H1 (cell line): ENCODE results near the gene ME3. TPM values are rescaled to one million over a fixed set of nuclear protein-coding genes. Genes with fewer than 3 reads are reported as not detected.

Experiments
- CTCF ChIA-PET: fragments of 300-600 bp; sonication (Branson Sonifier 250); formaldehyde crosslinking; loops from one replicate; lab custom pipeline; 2021; ENCODE audit not compliant: partially characterized antibody; lab: Charles Lee
- POLR2A ChIA-PET: fragments of 300-600 bp; sonication (Branson Sonifier 250); formaldehyde crosslinking; loops from one replicate; lab custom pipeline; 2021; ENCODE audit warnings: inconsistent platforms; ENCODE audit not compliant: partially characterized antibody; lab: Charles Lee
- DNase-seq, 2 experiments: peaks; one replicate each; pipeline versions ENCODE4 v3.0.0 to v3.0.0-alpha.2; 2010 to 2022; ENCODE audit warnings: low spot score in 2 of 2, low read depth in 1 of 2, mixed read lengths in 1 of 2
- FAIRE-seq: peaks from 2 replicates; lab custom pipeline; 2011; peaks lifted over from hg19 to GRCh38; lab: Jason Lieb, UNC
- H2AFZ ChIP-seq: 2 replicates; pipeline ENCODE4 v1.8.1; 2012; ENCODE audit warnings: low read length, inconsistent platforms
- H2AK5ac ChIP-seq: 2 replicates; pipeline ENCODE4 v1.6.1; 2013; ENCODE audit warnings: low read depth, low read length
- H2BK120ac ChIP-seq: replicated peaks from 2 replicates; pipeline ENCODE3; 2013; ENCODE audit warnings: low read depth, low read length, inconsistent platforms
- H2BK12ac ChIP-seq: 2 replicates; pipeline ENCODE4 v1.6.1; 2013; ENCODE audit warnings: low read depth, low read length
- H2BK15ac ChIP-seq: 2 replicates; pipeline ENCODE4 v1.6.1; 2013; ENCODE audit warnings: low read length
- H2BK20ac ChIP-seq: 2 replicates; pipeline ENCODE4 v1.6.1; 2013; ENCODE audit warnings: low read length
- H2BK5ac ChIP-seq: 2 replicates; pipeline ENCODE4 v1.6.1; 2013; ENCODE audit warnings: low read depth, low read length
- H3K14ac ChIP-seq: 2 replicates; pipeline ENCODE4 v1.6.1; 2013; ENCODE audit warnings: inconsistent platforms; ENCODE audit not compliant: insufficient read length
- H3K18ac ChIP-seq: 2 replicates; pipeline ENCODE4 v1.6.1; 2013; ENCODE audit warnings: low read length; ENCODE audit errors: extremely low read depth
- H3K23ac ChIP-seq: 2 replicates; pipeline ENCODE4 v1.6.1; 2013; ENCODE audit warnings: inconsistent platforms; ENCODE audit not compliant: insufficient read length
- H3K23me2 ChIP-seq: 2 replicates; pipeline ENCODE4 v1.6.1; 2013; ENCODE audit warnings: low read depth, low read length
- H3K27ac ChIP-seq: 2 replicates; pipeline ENCODE4 v1.6.1; 2011; ENCODE audit warnings: low read depth, low read length, inconsistent platforms
- H3K27me3 ChIP-seq, 4 experiments: replicated peaks in 1 of 4; 1 replicate in 1 of 4; 2 replicates in 3 of 4; pipeline versions ENCODE4 v1.6.1 to v1.8.1; 2011 to 2013; ENCODE audit warnings: low read length in 3 of 4, mild to moderate bottlenecking in 3 of 4, inconsistent platforms in 2 of 4, mixed read lengths in 2 of 4, moderate library complexity in 1 of 4; ENCODE audit not compliant: control insufficient read depth in 3 of 4, insufficient read depth in 3 of 4; ENCODE audit errors: extremely low read depth in 1 of 4
- H3K36me3 ChIP-seq, 4 experiments: 2 replicates each; pipeline versions ENCODE4 v1.6.1 to v1.8.1; 2011 to 2013; ENCODE audit warnings: mild to moderate bottlenecking in 4 of 4, low read length in 3 of 4, moderate library complexity in 2 of 4, control low read depth in 1 of 4, inconsistent platforms in 1 of 4; ENCODE audit not compliant: insufficient read depth in 4 of 4, control insufficient read depth in 2 of 4
- H3K4ac ChIP-seq: replicated peaks from 2 replicates; pipeline ENCODE3; 2013; ENCODE audit warnings: low read length, low read depth, mixed read lengths, inconsistent platforms; ENCODE audit not compliant: insufficient read length
- H3K4me1 ChIP-seq, 4 experiments: replicated peaks in 1 of 4; 1 replicate in 1 of 4; 2 replicates in 3 of 4; pipeline versions ENCODE4 v1.6.1 to v1.8.1; 2011 to 2013; ENCODE audit warnings: low read length in 3 of 4, inconsistent platforms in 2 of 4, mixed read lengths in 1 of 4; ENCODE audit not compliant: insufficient read depth in 4 of 4, control insufficient read depth in 3 of 4
- H3K4me2 ChIP-seq, 2 experiments: 2 replicates each; pipeline versions ENCODE4 v1.6.1 to v1.8.1; 2011 to 2013; ENCODE audit warnings: low read depth in 2 of 2, low read length in 2 of 2, control low read depth in 1 of 2, inconsistent platforms in 1 of 2, mild to moderate bottlenecking in 1 of 2; ENCODE audit not compliant: insufficient read depth in 1 of 2
- H3K4me3 ChIP-seq, 4 experiments: fragments of 200-600, 300-600 bp in 1 of 4; sonication (generic), shearing (Covaris generic), sonication (Bioruptor Twin) in 1 of 4; 2 replicates each; pipeline versions ENCODE4 v1.5.1 to v1.8.1; 2011 to 2016; ENCODE audit warnings: low read length in 4 of 4, low read depth in 3 of 4, control low read depth in 2 of 4, inconsistent platforms in 2 of 4, mild to moderate bottlenecking in 2 of 4, mixed read lengths in 1 of 4, moderate library complexity in 1 of 4; ENCODE audit not compliant: insufficient read depth in 2 of 4; ENCODE audit errors: extremely low read depth in 1 of 4
- H3K56ac ChIP-seq: replicated peaks from 2 replicates; pipeline ENCODE3; 2013; ENCODE audit warnings: low read depth, mild to moderate bottlenecking, mixed read lengths, low read length, inconsistent platforms; ENCODE audit not compliant: insufficient read length
- H3K79me1 ChIP-seq: 2 replicates; pipeline ENCODE4 v1.6.1; 2013; ENCODE audit warnings: low read depth, low read length, control low read depth
- H3K79me2 ChIP-seq, 2 experiments: 2 replicates each; pipeline versions ENCODE4 v1.6.1 to v1.8.1; 2012 to 2013; ENCODE audit warnings: low read length in 2 of 2, mild to moderate bottlenecking in 2 of 2, inconsistent platforms in 1 of 2; ENCODE audit not compliant: insufficient read depth in 2 of 2, control insufficient read depth in 1 of 2
- H3K9ac ChIP-seq, 4 experiments: replicated peaks in 1 of 4; 1 replicate in 1 of 4; 2 replicates in 3 of 4; pipeline versions ENCODE4 v1.6.1 to v1.8.1; 2011 to 2013; ENCODE audit warnings: low read depth in 3 of 4, low read length in 3 of 4, control low read depth in 2 of 4, mild to moderate bottlenecking in 2 of 4, moderate library complexity in 2 of 4, inconsistent platforms in 1 of 4; ENCODE audit errors: extremely low read depth in 1 of 4
- H3K9me3 ChIP-seq, 2 experiments: 2 replicates each; pipeline versions ENCODE4 v1.6.1 to v1.8.1; 2012 to 2013; ENCODE audit warnings: mild to moderate bottlenecking in 2 of 2, moderate library complexity in 2 of 2, control low read depth in 1 of 2, inconsistent platforms in 1 of 2, low read depth in 1 of 2, low read length in 1 of 2, mixed read lengths in 1 of 2; ENCODE audit not compliant: insufficient read depth in 2 of 2
- H4K20me1 ChIP-seq, 2 experiments: replicated peaks in 1 of 2; 2 replicates each; pipeline versions ENCODE3 to v1.8.1; 2011 to 2013; ENCODE audit warnings: inconsistent platforms in 2 of 2, low read length in 2 of 2, mild to moderate bottlenecking in 1 of 2; ENCODE audit not compliant: insufficient read depth in 2 of 2, control insufficient read depth in 1 of 2
- H4K5ac ChIP-seq: 2 replicates; pipeline ENCODE4 v1.6.1; 2013; ENCODE audit warnings: low read length, low read depth, mixed read lengths, inconsistent platforms; ENCODE audit not compliant: insufficient read length
- H4K8ac ChIP-seq: 2 replicates; pipeline ENCODE4 v1.8.0; 2013; ENCODE audit warnings: mild to moderate bottlenecking, moderate library complexity, low read length, inconsistent platforms; ENCODE audit not compliant: insufficient read depth; ENCODE audit errors: extremely low read depth
- H4K91ac ChIP-seq: replicated peaks from 2 replicates; pipeline ENCODE3; 2013; ENCODE audit warnings: low read length, mixed read lengths, inconsistent platforms; ENCODE audit not compliant: insufficient read length
- BACH1 ChIP-seq: IDR thresholded peaks from 2 replicates; pipeline ENCODE4 v1.6.1; 2012; ENCODE audit warnings: low read length, improper control_type of control experiment
- CEBPB ChIP-seq: IDR thresholded peaks from 2 replicates; pipeline ENCODE4 v1.6.1; 2012; ENCODE audit warnings: low read depth, low read length
- CHD1 ChIP-seq: IDR thresholded peaks from 2 replicates; pipeline ENCODE4 v1.6.1; 2012; ENCODE audit warnings: low read depth, low read length, improper control_type of control experiment
- CHD2 ChIP-seq: IDR thresholded peaks from 2 replicates; pipeline ENCODE4 v1.6.1; 2012; ENCODE audit warnings: low read length, improper control_type of control experiment
- EGR1 ChIP-seq: IDR thresholded peaks from 2 replicates; pipeline ENCODE4 v1.6.1; 2011; ENCODE audit warnings: low read depth, low read length, borderline replicate concordance
- FOSL1 ChIP-seq: IDR thresholded peaks from 2 replicates; pipeline ENCODE4 v1.6.1; 2011; ENCODE audit warnings: mild to moderate bottlenecking, low read depth, low read length, moderate library complexity; ENCODE audit not compliant: insufficient read depth
- HDAC2 ChIP-seq, 2 experiments: fragments of 300-600 bp in 1 of 2; sonication (generic) in 1 of 2; IDR thresholded peaks; 2 replicates each; pipeline ENCODE4 v1.6.1; 2011 to 2012; ENCODE audit warnings: low read depth in 2 of 2, low read length in 2 of 2, mild to moderate bottlenecking in 2 of 2, moderate library complexity in 2 of 2, borderline replicate concordance in 1 of 2, inconsistent platforms in 1 of 2
- KDM1A ChIP-seq: fragments of 200-600, 300-600 bp; sonication (generic); IDR thresholded peaks from 2 replicates; pipeline ENCODE4 v1.7.1; 2016; ENCODE audit warnings: mild to moderate bottlenecking, low read length, borderline replicate concordance
- NRF1 ChIP-seq: IDR thresholded peaks from 2 replicates; pipeline ENCODE4 v1.6.1; 2011; ENCODE audit warnings: mild to moderate bottlenecking, low read depth, low read length, improper control_type of control experiment
- PHF8 ChIP-seq: fragments of 200-600 bp; sonication (generic); conservative IDR thresholded peaks from 2 replicates; pipeline ENCODE4 v1.7.1; 2012; ENCODE audit warnings: low read depth, mild to moderate bottlenecking, inconsistent platforms, low read length, moderate library complexity
- POLR2AphosphoS5 ChIP-seq: IDR thresholded peaks from 2 replicates; pipeline ENCODE4 v1.6.1; 2011; ENCODE audit warnings: low read depth, low read length
- RBBP5 ChIP-seq: IDR thresholded peaks from 2 replicates; pipeline ENCODE4 v1.7.1; 2012; ENCODE audit warnings: low read depth, mild to moderate bottlenecking, inconsistent platforms, low read length, moderate library complexity, borderline replicate concordance
- RNF2 ChIP-seq: fragments of 200-900, 300-1000 bp; sonication (generic); IDR thresholded peaks from 2 replicates; pipeline ENCODE4 v1.7.1; 2016; ENCODE audit warnings: borderline replicate concordance, low read depth, mild to moderate bottlenecking, antibody characterized with exemption, low read length; ENCODE audit not compliant: poor library complexity, severe bottlenecking; ENCODE audit errors: missing control alignments
- SUZ12 ChIP-seq: fragments of 200-600 bp; sonication (generic); IDR thresholded peaks from 2 replicates; pipeline ENCODE4 v1.6.1; 2012; ENCODE audit warnings: mild to moderate bottlenecking, inconsistent platforms, low read length, moderate library complexity, mixed read lengths
- USF2 ChIP-seq: IDR thresholded peaks from 2 replicates; pipeline ENCODE4 v1.6.1; 2011; ENCODE audit warnings: low read length, improper control_type of control experiment
- polyA plus RNA-seq, 7 experiments: library from polyadenylated mRNA; depleted of rRNA in 3 of 7; stranded (reverse) in 5 of 7; unstranded in 2 of 7; fragments of >200 nt in 5 of 7; fragments of 200-250 nt in 2 of 7; gene quantifications; 1 replicate in 5 of 7; 2 replicates in 1 of 7; 4 replicates in 1 of 7; pipeline versions ENCODE4 v1.2.1 to v1.2.3, GENCODE V29; 2011 to 2013; ENCODE audit warnings: missing spikeins in 2 of 7, mixed read lengths in 2 of 7
- total RNA-seq: library from RNA; stranded (reverse); fragmentation: NEBNext Ultra II Directional; extraction: Animal tissue kit (Norgen Biotek cat#: 25700); gene quantifications from 2 replicates; pipeline ENCODE4 v1.2.1, GENCODE V29; 2021

The ME3 gene
- total and polyA plus RNA-seq, 2 of the 8 experiments (the other 6 are each of a cell fraction or from before 2014, with no cell fraction given) = 1.5 to 2.8 TPM

DNA sequence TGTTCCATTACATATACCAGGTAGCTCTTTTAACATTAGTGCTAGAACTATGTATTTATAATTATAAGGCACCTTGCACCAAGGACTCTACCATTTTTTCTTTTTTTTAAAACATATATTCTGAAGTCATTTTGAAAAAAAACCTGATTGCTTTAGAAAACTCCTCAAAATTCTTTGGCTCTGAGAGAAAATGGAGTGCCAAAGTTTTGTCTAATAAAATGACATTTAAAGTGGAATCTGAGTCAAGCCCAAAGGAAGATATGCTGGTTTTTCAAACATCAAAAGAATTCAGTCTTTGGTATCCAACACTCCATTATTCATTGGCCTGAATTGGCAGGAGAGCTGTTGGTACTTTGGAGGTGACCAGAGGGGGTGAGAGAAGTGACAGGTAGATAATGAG, 116.5 kb downstream of the ME3 start:
- Histone ChIP-seq H3K4me1 (no peaks in the 10 kb centered on the region), H3K23ac (no peak overlapping the region), H2AK5ac (no peak overlapping the region), H3K56ac (no peak overlapping the region), H2BK20ac (no peak overlapping the region), H3K14ac (no peak overlapping the region), H3K18ac (no peak overlapping the region), H3K4me2 (no peak overlapping the region), H3K23me2 (no peaks in the 10 kb centered on the region), H2AFZ (no peak overlapping the region), H3K9ac (no peak overlapping the region), H4K91ac (no peak overlapping the region), H3K4me3 (no peak overlapping the region), H2BK5ac (no peak overlapping the region), H2BK15ac (no peak overlapping the region), H2BK12ac (no peak overlapping the region), H3K79me2 (no peaks in the 10 kb centered on the region), H3K36me3 (no peaks in the 10 kb centered on the region), H4K5ac (no peak overlapping the region), H2BK120ac (no peak overlapping the region), H4K20me1 (no peaks in the 10 kb centered on the region), H3K27me3 (no peaks in the 10 kb centered on the region), H4K8ac (no peak overlapping the region), H3K9me3 (no peaks in the 10 kb centered on the region), H3K27ac (no peak overlapping the region), H3K4ac (no peak overlapping the region), H3K79me1 (no peaks in the 10 kb centered on the region)
- ChIA-PET POLR2A (no interaction called here), CTCF (interaction anchor here (0.6 kb wide), 1 partner anchor 16 kb away, joined by 3 read pairs; no protein-coding TSS in a partner anchor)
- DNase-seq = no peak
- FAIRE-seq = no peak
- no peak for TF ChIP-seq PHF8
- no peak for TF ChIP-seq NRF1
- TF ChIP-seq CEBPB = no peak
- TF ChIP-seq FOSL1 = no peak
- no peak for TF ChIP-seq RNF2
- no peak for TF ChIP-seq KDM1A
- no peak for TF ChIP-seq CHD1
- no peak for TF ChIP-seq CHD2
- TF ChIP-seq RBBP5 = no peak
- TF ChIP-seq HDAC2 (IDR thresholded peaks at IDR 0.05; ENCODE audit: borderline replicate concordance in 1 of 2, low read depth in 2 of 2, low read length in 2 of 2) = no peak
- no peak for TF ChIP-seq BACH1
- no peak for TF ChIP-seq EGR1
- TF ChIP-seq SUZ12 = no peak
- TF ChIP-seq POLR2AphosphoS5 = no peak
- no peak for TF ChIP-seq USF2
